ENCODE data around the gene CHML.

DNA sequence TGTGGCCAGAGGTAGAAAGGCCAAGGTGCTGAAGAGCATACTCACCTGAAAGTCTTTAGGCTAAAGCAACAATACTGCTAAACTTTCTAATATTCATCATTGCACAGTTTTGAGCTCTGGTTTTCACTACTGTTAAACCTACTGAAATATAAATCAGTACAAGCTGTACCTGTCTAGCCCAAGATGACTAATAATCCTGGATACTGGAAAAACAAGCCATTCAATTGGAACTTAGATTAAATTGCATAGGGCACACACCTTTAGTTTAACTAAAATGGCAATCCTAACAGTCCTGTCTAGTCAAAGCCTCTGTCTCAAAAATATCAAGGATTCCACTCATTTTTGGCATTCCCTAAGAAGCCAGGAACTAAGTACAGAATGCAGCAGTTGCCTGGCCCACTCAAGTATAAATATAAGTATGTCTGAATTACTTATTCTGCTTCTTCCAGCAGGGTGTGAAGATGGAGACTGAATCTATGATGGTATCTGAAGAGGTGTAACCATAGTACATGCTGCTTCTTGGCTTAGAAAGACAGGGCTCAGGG lies 3.1 kb downstream of the CHML start:
- TF ChIP-seq, protein P1, sequence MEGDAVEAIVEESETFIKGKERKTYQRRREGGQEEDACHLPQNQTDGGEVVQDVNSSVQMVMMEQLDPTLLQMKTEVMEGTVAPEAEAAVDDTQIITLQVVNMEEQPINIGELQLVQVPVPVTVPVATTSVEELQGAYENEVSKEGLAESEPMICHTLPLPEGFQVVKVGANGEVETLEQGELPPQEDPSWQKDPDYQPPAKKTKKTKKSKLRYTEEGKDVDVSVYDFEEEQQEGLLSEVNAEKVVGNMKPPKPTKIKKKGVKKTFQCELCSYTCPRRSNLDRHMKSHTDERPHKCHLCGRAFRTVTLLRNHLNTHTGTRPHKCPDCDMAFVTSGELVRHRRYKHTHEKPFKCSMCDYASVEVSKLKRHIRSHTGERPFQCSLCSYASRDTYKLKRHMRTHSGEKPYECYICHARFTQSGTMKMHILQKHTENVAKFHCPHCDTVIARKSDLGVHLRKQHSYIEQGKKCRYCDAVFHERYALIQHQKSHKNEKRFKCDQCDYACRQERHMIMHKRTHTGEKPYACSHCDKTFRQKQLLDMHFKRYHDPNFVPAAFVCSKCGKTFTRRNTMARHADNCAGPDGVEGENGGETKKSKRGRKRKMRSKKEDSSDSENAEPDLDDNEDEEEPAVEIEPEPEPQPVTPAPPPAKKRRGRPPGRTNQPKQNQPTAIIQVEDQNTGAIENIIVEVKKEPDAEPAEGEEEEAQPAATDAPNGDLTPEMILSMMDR (IDR thresholded peaks at IDR 0.05), result no peak
- no peak for TF ChIP-seq POLR2AphosphoS5 (IDR thresholded peaks at IDR 0.05)
